Neural cell (in vitro differentiated cells): Measurements from ENCODE around the gene SEC24C. TPM values are rescaled to one million over a fixed set of nuclear protein-coding genes. Genes with fewer than 3 reads are reported as not detected.

Experiments used
- H2AFZ ChIP-seq: fragments of 200-600, 300-800 bp; sonication (generic), shearing (Covaris generic); 2 replicates; pipeline ENCODE4 v1.6.0; 2014; ENCODE audit warnings: low read depth, mild to moderate bottlenecking, antibody characterized with exemption, low read length, moderate library complexity
- H3F3A ChIP-seq: fragments of 200-600 bp; shearing (Covaris generic); 2 replicates; pipeline ENCODE4 v1.6.1; 2016; ENCODE audit warnings: mild to moderate bottlenecking, moderate library complexity, mixed read lengths, antibody characterized with exemption, low read length; ENCODE audit not compliant: insufficient read depth, poor library complexity, severe bottlenecking
- H3K27ac ChIP-seq: fragments of 200-600, 300-800 bp; sonication (generic), shearing (Covaris generic); 2 replicates; pipeline ENCODE4 v1.5.1; 2014; ENCODE audit warnings: mild to moderate bottlenecking, low read length, moderate library complexity
- H3K27me3 ChIP-seq: fragments of 300-800, 200-600 bp; sonication (generic), shearing (Covaris generic); 2 replicates; pipeline ENCODE4 v1.6.0; 2014; ENCODE audit warnings: mild to moderate bottlenecking, low read depth, low read length, moderate library complexity; ENCODE audit not compliant: insufficient read depth
- H3K36me3 ChIP-seq: fragments of 300-800, 200-600 bp; sonication (generic), shearing (Covaris generic); 2 replicates; pipeline ENCODE4 v1.5.1; 2014; ENCODE audit warnings: mild to moderate bottlenecking, antibody characterized with exemption, low read length, moderate library complexity; ENCODE audit not compliant: insufficient read depth
- H3K4me2 ChIP-seq: fragments of 300-800, 200-600 bp; sonication (generic), shearing (Covaris generic); 2 replicates; pipeline ENCODE4 v1.6.0; 2014; ENCODE audit warnings: mild to moderate bottlenecking, low read length
- H3K4me3 ChIP-seq: fragments of 300-800, 200-600 bp; sonication (generic), shearing (Covaris generic); 2 replicates; pipeline ENCODE4 v1.5.1; 2014; ENCODE audit warnings: mild to moderate bottlenecking, low read length, moderate library complexity
- H3K79me2 ChIP-seq: fragments of 200-600 bp; shearing (Covaris generic); replicated peaks from 2 replicates; pipeline ENCODE4 v1.6.0; 2014; ENCODE audit warnings: mild to moderate bottlenecking, low read length, moderate library complexity; ENCODE audit not compliant: insufficient read depth
- H3K9ac ChIP-seq: fragments of 300-800, 200-600 bp; sonication (generic), shearing (Covaris generic); 2 replicates; pipeline ENCODE4 v1.6.1; 2016; ENCODE audit warnings: mild to moderate bottlenecking, low read length, mixed read lengths
- H3K9me2 ChIP-seq: fragments of 200-600 bp; shearing (Covaris generic); 2 replicates; pipeline ENCODE4 v1.6.1; 2016; ENCODE audit warnings: mild to moderate bottlenecking, low read length, mixed read lengths; ENCODE audit not compliant: insufficient read depth
- H3K9me3 ChIP-seq: fragments of 200-600, 300-800 bp; sonication (generic), shearing (Covaris generic); 2 replicates; pipeline ENCODE4 v1.6.1; 2016; ENCODE audit warnings: mild to moderate bottlenecking, mixed run types, low read length, moderate library complexity, mixed read lengths
- H4K20me1 ChIP-seq: fragments of 200-600 bp; shearing (Covaris generic); 2 replicates; pipeline ENCODE4 v1.6.1; 2016; ENCODE audit warnings: mild to moderate bottlenecking, mixed run types; ENCODE audit not compliant: insufficient read depth
- EP300 ChIP-seq: fragments of 450-650 bp; conservative IDR thresholded peaks from 2 replicates; pipeline ENCODE4 v1.6.1; 2014; ENCODE audit warnings: antibody characterized with exemption, mild to moderate bottlenecking, moderate library complexity; ENCODE audit not compliant: poor library complexity, severe bottlenecking
- EZH2 ChIP-seq: fragments of 200-600, 300-800 bp; shearing (Covaris generic), sonication (generic); IDR thresholded peaks from 2 replicates; pipeline ENCODE4 v1.6.1; 2014; ENCODE audit warnings: antibody characterized with exemption, low read length, borderline replicate concordance, mild to moderate bottlenecking; ENCODE audit not compliant: insufficient read depth, poor library complexity, severe bottlenecking
- MXI1 ChIP-seq: fragments of 450-650 bp; conservative IDR thresholded peaks from 2 replicates; pipeline ENCODE4 v1.6.1; 2014; ENCODE audit warnings: antibody characterized with exemption, mild to moderate bottlenecking; ENCODE audit not compliant: poor library complexity, severe bottlenecking
- POLR2AphosphoS5 ChIP-seq: IDR thresholded peaks from 2 replicates; pipeline ENCODE4 v1.6.1; 2012
- RAD21 ChIP-seq: fragments of 450-650 bp; conservative IDR thresholded peaks from 2 replicates; pipeline ENCODE4 v1.6.1; 2014; ENCODE audit warnings: antibody characterized with exemption, mild to moderate bottlenecking, moderate library complexity
- REST ChIP-seq: IDR thresholded peaks from 2 replicates; pipeline ENCODE4 v1.6.1; 2012; ENCODE audit warnings: borderline replicate concordance
- SMC3 ChIP-seq: fragments of 450-650 bp; conservative IDR thresholded peaks from 2 replicates; pipeline ENCODE4 v1.6.1; 2014; ENCODE audit warnings: antibody characterized with exemption, mild to moderate bottlenecking, moderate library complexity; ENCODE audit not compliant: poor library complexity
- TAF1 ChIP-seq: IDR thresholded peaks from 2 replicates; pipeline ENCODE4 v1.6.1; 2012; ENCODE audit warnings: low read depth
- polyA plus RNA-seq: library from polyadenylated mRNA; depleted of rRNA; stranded (reverse); fragments of >200 nt; gene quantifications from 2 replicates; pipeline ENCODE4 v1.2.3, GENCODE V29; 2014
- TF ChIP-seq, protein P1 (sequence below): fragments of 450-650 bp; IDR thresholded peaks from 2 replicates; pipeline ENCODE4 v1.5.1; 2014; ENCODE audit warnings: antibody characterized with exemption, mild to moderate bottlenecking, moderate library complexity; ENCODE audit not compliant: poor library complexity, severe bottlenecking

The SEC24C gene
- polyA plus RNA-seq, 1 donor from 2014 or later = 43.0 TPM

GRCh38 chr10:73790886-73791625, 46.9 kb downstream of the SEC24C start:
- no peaks in the 10 kb centered on the region for H3K9me3 ChIP-seq
- no peaks in the 10 kb centered on the region for H3K36me3 ChIP-seq
- H3K27ac ChIP-seq = no peak overlapping the region
- no peak overlapping the region for H2AFZ ChIP-seq
- H3K27me3 ChIP-seq = no peaks in the 10 kb centered on the region
- H3F3A ChIP-seq = no peaks in the 10 kb centered on the region
- H3K4me3 ChIP-seq = no peak overlapping the region
- TF ChIP-seq EZH2 (no peak), TAF1 (no peak), SMC3 (no peak), REST (no peak), EP300 (no peak), RAD21 (no peak), POLR2AphosphoS5 (no peak), MXI1 (no peak)
- TF ChIP-seq, protein P1, sequence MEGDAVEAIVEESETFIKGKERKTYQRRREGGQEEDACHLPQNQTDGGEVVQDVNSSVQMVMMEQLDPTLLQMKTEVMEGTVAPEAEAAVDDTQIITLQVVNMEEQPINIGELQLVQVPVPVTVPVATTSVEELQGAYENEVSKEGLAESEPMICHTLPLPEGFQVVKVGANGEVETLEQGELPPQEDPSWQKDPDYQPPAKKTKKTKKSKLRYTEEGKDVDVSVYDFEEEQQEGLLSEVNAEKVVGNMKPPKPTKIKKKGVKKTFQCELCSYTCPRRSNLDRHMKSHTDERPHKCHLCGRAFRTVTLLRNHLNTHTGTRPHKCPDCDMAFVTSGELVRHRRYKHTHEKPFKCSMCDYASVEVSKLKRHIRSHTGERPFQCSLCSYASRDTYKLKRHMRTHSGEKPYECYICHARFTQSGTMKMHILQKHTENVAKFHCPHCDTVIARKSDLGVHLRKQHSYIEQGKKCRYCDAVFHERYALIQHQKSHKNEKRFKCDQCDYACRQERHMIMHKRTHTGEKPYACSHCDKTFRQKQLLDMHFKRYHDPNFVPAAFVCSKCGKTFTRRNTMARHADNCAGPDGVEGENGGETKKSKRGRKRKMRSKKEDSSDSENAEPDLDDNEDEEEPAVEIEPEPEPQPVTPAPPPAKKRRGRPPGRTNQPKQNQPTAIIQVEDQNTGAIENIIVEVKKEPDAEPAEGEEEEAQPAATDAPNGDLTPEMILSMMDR = no peak
- peaks cover 20% of the 10 kb centered on the region for H3K79me2 ChIP-seq
- no peaks in the 10 kb centered on the region for H3K9me2 ChIP-seq
- peaks cover 3% of the 10 kb centered on the region for H4K20me1 ChIP-seq
- H3K4me2 ChIP-seq = no peak overlapping the region
- H3K9ac ChIP-seq = no peak overlapping the region

- no peaks in the 10 kb centered on the region for H3K27me3 ChIP-seq
Measured at GRCh38 chr10:73791871-73792400, 47.8 kb downstream of the SEC24C start.

More at GRCh38 chr10:73791871-73792400, 47.8 kb downstream of the SEC24C start:
- Histone ChIP-seq H2AFZ (no peak overlapping the region), H3F3A (no peaks in the 10 kb centered on the region), H3K36me3 (no peaks in the 10 kb centered on the region), H3K9me3 (no peaks in the 10 kb centered on the region), H4K20me1 (no peaks in the 10 kb centered on the region), H3K27ac (no peak overlapping the region), H3K9me2 (no peaks in the 10 kb centered on the region), H3K4me3 (no peak overlapping the region), H3K9ac (no peak overlapping the region), H3K79me2 (peaks cover 12% of the 10 kb centered on the region), H3K4me2 (no peak overlapping the region)
- TF ChIP-seq REST (no peak), POLR2AphosphoS5 (no peak), TAF1 (no peak), EZH2 (no peak), EP300 (no peak), MXI1 (no peak), RAD21 (no peak), SMC3 (no peak)
- TF ChIP-seq, protein P1 = no peak
